ENCODE data around the gene SPACA7. TPM values are rescaled to one million over a fixed set of nuclear protein-coding genes. Genes with fewer than 3 reads are reported as not detected.

The SPACA7 gene
- total RNA-seq, 1 experiment from 2014 or later: not detected

GRCh38 chr13:112446867-112447266, 70.7 kb downstream of the SPACA7 start:
- Histone ChIP-seq H3K27ac (ENCODE audit: low read depth, low read length) (no peak overlapping the region), H3K9ac (ENCODE audit: low read length) (no peak overlapping the region), H3K36me3 (ENCODE audit: control insufficient read depth in 1 of 2, insufficient read depth in 2 of 2, low read length in 2 of 2) (no peaks in the 10 kb centered on the region), H3K4me1 (ENCODE audit: control insufficient read depth in 1 of 2, insufficient read depth in 2 of 2, low read length in 2 of 2) (no peaks in the 10 kb centered on the region), H3K9me3 (ENCODE audit: control insufficient read depth in 1 of 2, insufficient read depth in 1 of 2, low read depth in 1 of 2, low read length in 2 of 2) (no peaks in the 10 kb centered on the region), H3K79me2 (ENCODE audit: insufficient read depth, low read length) (no peaks in the 10 kb centered on the region), H3K27me3 (ENCODE audit: insufficient read depth, low read length) (no peaks in the 10 kb centered on the region), H3K4me2 (ENCODE audit: low read length) (no peak overlapping the region), H3K4me3 (replicated peaks in 1 of 2; ENCODE audit: low read depth in 1 of 2, low read length in 2 of 2) (no peak overlapping the region), H4K20me1 (ENCODE audit: insufficient read depth) (no peaks in the 10 kb centered on the region), H3K9me2 (ENCODE audit: insufficient read depth) (no peaks in the 10 kb centered on the region), H2AFZ (ENCODE audit: low read depth, low read length, poor library complexity, severe bottlenecking) (no peak overlapping the region)
- DNase-seq (ENCODE audit: low read depth, low spot score): no peak
- RAD21 ChIA-PET (ENCODE audit: low non-redundant PET in 1 of 2, low total read pairs in 2 of 2, uncharacterized antibody in 2 of 2, unreplicated experiment in 2 of 2): no interaction called here
- POLR2A ChIA-PET: no interaction called here
- TF ChIP-seq POLR2AphosphoS5 (IDR thresholded peaks at IDR 0.05; ENCODE audit: low read depth, low read length): no peak
- CTCF ChIA-PET: no interaction called here
- ATAC-seq: no peak
- intact Hi-C loops (cut with micrococcal nuclease): loop anchor here (10.0 kb wide), 1 partner anchor 912 kb away; no protein-coding TSS in a partner anchor
- BruUV-seq (replicated peaks): no TSS peak

GRCh38 chr13:112447306-112447705, 71.2 kb downstream of the SPACA7 start:
- H3K4me3 ChIP-seq (replicated peaks in 1 of 2; ENCODE audit: low read depth in 1 of 2, low read length in 2 of 2): no peak overlapping the region
- no peak overlapping the region for H3K9ac ChIP-seq (ENCODE audit: low read length)
- no peaks in the 10 kb centered on the region for H3K4me1 ChIP-seq (ENCODE audit: control insufficient read depth in 1 of 2, insufficient read depth in 2 of 2, low read length in 2 of 2)
- no peaks in the 10 kb centered on the region for H3K27me3 ChIP-seq (ENCODE audit: insufficient read depth, low read length)
- no peaks in the 10 kb centered on the region for H4K20me1 ChIP-seq (ENCODE audit: insufficient read depth)
- no peaks in the 10 kb centered on the region for H3K9me2 ChIP-seq (ENCODE audit: insufficient read depth)
- no peaks in the 10 kb centered on the region for H3K36me3 ChIP-seq (ENCODE audit: control insufficient read depth in 1 of 2, insufficient read depth in 2 of 2, low read length in 2 of 2)
- ATAC-seq (no peak), DNase-seq (ENCODE audit: low read depth, low spot score) (no peak)
- TF ChIP-seq YY1 (IDR thresholded peaks at IDR 0.05; ENCODE audit: extremely low read depth, insufficient replicate concordance, low read depth, low read length): no peak
- H3K9me3 ChIP-seq (ENCODE audit: control insufficient read depth in 1 of 2, insufficient read depth in 1 of 2, low read depth in 1 of 2, low read length in 2 of 2): no peaks in the 10 kb centered on the region
- intact Hi-C loops (cut with micrococcal nuclease): loop anchor here (10.0 kb wide), 1 partner anchor 913 kb away; no protein-coding TSS in a partner anchor
- no TSS peak for BruUV-seq (replicated peaks)
- H3K79me2 ChIP-seq (ENCODE audit: insufficient read depth, low read length): no peaks in the 10 kb centered on the region
- POLR2A ChIA-PET: no interaction called here
- H3K27ac ChIP-seq (ENCODE audit: low read depth, low read length): no peak overlapping the region
- H3K4me2 ChIP-seq (ENCODE audit: low read length): no peak overlapping the region
- CTCF ChIA-PET: no interaction called here
- RAD21 ChIA-PET (ENCODE audit: low non-redundant PET in 1 of 2, low total read pairs in 2 of 2, uncharacterized antibody in 2 of 2, unreplicated experiment in 2 of 2): no interaction called here
- no peak overlapping the region for H2AFZ ChIP-seq (ENCODE audit: low read depth, low read length, poor library complexity, severe bottlenecking)

Data from HCT116 (cell line).